AG09309 (cell line): ENCODE data around the gene NR2F2.

ENCODE experiments used
- DNase-seq: peaks from one replicate; pipeline ENCODE4 v3.0.0-alpha.2; 2010; ENCODE audit warnings: low read depth
- H3K4me3 ChIP-seq: 2 replicates; pipeline ENCODE4 v1.5.1; 2011; ENCODE audit warnings: mild to moderate bottlenecking, low read depth, low read length, moderate library complexity; ENCODE audit not compliant: control insufficient read depth
- TF ChIP-seq, protein P1 (sequence below): IDR thresholded peaks from 2 replicates; pipeline ENCODE4 v1.5.1; 2011; ENCODE audit warnings: mild to moderate bottlenecking, low read depth, low read length, inconsistent platforms; ENCODE audit not compliant: insufficient read depth, control insufficient read depth; ENCODE audit errors: missing control alignments

The NR2F2 gene

DNA sequence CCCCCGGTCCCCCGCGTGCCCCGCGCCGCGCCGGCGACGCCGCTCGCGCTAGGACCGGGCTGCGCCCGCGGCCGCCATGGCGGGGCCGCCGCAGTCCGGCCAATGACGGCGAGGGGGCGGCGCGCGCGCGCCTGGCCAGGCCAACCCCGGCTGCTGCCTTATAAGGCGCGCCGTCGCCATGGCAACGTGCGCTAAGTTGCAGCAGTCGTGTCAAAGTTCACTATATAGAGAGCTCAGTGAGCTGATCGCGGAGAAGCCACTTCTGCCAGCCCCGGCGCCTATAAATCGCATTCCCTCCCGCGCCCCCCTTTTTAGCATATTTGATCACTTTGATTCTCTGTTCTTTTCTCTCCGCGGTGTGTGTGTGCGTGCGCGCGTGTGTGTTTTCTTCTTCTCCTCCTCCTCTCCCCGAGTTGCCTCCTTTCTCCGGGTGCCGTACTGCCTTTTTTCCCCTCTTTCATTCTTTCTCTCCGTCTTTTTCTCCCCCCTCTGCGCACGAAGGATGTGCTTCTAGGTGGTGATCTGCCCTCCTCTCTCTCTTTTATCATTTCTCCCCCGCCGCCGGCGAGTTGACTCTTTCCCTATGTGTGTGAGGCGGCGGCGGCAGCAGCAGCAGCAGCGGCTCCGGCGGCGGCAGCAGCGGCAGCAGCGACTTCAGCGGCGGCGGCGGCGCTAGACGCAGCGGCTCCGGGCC lies at the start of gene NR2F2:
Gene NR2F2 (plus strand): TSS at position 251 of the 694 bp plus-strand sequence. CDS start 1,406 bp downstream, outside the sequence.
- TF ChIP-seq, protein P1, sequence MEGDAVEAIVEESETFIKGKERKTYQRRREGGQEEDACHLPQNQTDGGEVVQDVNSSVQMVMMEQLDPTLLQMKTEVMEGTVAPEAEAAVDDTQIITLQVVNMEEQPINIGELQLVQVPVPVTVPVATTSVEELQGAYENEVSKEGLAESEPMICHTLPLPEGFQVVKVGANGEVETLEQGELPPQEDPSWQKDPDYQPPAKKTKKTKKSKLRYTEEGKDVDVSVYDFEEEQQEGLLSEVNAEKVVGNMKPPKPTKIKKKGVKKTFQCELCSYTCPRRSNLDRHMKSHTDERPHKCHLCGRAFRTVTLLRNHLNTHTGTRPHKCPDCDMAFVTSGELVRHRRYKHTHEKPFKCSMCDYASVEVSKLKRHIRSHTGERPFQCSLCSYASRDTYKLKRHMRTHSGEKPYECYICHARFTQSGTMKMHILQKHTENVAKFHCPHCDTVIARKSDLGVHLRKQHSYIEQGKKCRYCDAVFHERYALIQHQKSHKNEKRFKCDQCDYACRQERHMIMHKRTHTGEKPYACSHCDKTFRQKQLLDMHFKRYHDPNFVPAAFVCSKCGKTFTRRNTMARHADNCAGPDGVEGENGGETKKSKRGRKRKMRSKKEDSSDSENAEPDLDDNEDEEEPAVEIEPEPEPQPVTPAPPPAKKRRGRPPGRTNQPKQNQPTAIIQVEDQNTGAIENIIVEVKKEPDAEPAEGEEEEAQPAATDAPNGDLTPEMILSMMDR: no peak
- peak; percentile 98 for DNase-seq
- H3K4me3 ChIP-seq: peak within 1 kb of the TSS; percentile 75

DNA sequence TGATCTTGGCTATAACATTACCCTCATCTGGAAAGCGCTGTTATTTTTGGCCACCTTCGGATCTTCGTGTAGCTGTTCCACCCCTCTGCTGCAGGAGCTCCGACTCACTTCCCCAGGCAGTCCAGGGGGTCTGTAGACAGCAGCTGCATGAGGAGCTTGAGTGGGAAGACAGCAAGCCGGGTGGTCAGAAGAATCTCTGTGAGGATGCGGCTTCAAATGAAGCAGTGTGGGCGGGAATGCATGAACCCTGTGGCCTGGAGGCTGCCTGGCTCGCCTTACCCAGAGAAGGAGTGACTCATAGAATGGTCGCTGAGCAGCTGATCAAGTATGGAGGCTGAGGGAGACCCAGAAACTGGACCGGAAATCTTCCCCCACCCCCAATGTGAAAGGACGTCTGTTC lies 45.2 kb upstream of the NR2F2 start:
- peak; percentile 81 for DNase-seq
- TF ChIP-seq, protein P1: no peak
- peak overlapping the region; percentile 10; the same call in 1 of the 2 replicates for H3K4me3 ChIP-seq

DNA sequence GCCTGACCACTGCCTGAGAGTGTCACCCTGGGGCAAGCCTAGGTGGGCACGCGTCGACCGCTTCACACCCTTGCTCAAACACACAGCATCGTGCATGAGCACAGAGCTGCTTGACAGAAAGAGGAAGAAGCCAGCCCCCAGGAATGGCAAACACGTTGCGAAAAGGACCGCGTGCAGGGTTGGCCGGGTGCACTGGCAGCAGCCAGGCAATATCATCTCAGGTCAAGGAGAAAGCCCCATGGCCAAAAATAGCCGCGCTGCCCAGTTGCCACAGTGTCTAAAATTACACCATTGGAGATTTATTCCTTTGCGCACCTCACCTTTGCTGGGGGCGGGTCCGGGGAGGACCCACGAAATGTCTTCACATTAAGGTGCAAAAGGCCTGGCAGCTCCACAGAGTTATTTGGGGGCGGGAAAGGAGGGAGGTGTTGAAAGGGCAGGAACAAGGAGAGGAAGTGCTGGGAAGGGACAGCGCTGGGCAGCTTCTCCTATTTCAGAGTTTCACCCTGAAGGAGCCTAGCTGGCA lies 44.7 kb upstream of the NR2F2 start:
- no peak for DNase-seq
- TF ChIP-seq, protein P1: no peak
- no peak overlapping the region for H3K4me3 ChIP-seq

DNA sequence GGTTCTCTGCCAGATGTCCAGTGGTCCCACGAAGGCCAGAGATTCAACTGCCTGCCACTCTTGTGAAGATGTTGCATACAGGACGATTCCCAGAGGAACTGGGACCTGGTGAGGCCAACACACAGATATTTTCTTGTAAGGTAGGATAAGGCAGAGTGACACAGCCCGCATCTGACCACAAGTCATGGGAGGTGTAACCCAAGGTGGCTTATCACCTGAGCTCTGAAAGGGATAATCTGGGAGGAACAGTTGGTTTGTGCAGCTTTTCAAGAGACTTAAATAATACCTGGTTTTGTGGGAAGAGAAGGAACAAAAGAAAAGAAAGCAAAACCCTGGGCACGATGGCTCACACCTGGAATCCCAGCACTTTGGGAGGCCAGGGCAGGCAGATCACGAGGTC lies 39.8 kb upstream of the NR2F2 start:
- H3K4me3 ChIP-seq: no peak overlapping the region
- TF ChIP-seq, protein P1: no peak
- DNase-seq: no peak

DNA sequence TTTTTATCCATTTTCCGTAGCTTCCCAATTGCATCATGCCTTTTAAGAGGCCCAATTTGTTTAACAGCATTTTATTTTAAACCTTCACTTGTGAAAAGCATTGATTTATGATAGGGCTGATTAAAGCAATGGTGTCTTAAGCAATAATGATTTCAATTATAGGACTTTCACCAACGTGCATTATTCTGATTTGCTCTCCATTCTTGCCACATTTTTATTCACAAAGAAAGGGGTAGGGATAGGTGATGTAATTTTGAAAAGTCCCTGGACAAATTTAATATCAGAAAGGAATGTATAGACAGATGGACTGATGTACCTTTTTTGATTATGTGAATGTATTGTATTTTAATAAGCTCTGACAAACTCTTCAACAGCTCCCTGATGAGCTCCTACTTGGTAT lies 37.9 kb upstream of the NR2F2 start:
- TF ChIP-seq, protein P1: no peak
- DNase-seq: no peak
- H3K4me3 ChIP-seq: no peak overlapping the region

DNA sequence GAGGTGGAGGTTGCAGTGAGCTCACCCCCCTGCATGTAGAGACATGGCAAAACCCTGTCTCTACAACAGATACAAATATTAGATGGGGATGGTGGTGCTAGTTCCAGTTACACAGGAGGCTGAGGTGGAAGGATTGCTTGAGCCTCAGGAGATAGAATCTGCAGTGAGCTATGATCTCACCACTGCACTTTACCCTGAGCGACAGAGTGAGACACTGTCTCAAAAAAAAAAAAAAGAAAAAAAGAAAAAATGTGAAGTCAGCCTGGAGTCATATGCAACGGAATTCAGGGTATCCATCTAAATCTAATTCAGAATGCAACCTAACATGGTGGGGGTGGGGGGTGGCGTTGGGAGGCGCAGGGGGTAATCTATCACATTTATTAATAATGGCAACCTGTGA lies 37.1 kb upstream of the NR2F2 start:
- DNase-seq: no peak
- TF ChIP-seq, protein P1: no peak
- no peak overlapping the region for H3K4me3 ChIP-seq
